ACHN (cell line): ENCODE measurements around the gene FCHSD2.
A peak's percentile ranks its signal among the peaks of the same experiment; 100 is the strongest.
"Not testable (repeated sequence)": the region's sequence is repeated elsewhere in the genome, so short reads cannot be mapped to it uniquely, and the experiment has no call there.

Source experiments
- DNase-seq: peaks from one replicate; pipeline ENCODE4 v3.0.0-alpha.2; 2015
- in situ Hi-C: cut with HindIII; loops from 2 replicates; pipeline ENCODE4 v1.10.0; 2017; ENCODE audit warnings: low sequenced_read_pairs, low pct_ligation_motif_present, low pct_unique_long_range_greater_than_20kb

FCHSD2 gene

DNA sequence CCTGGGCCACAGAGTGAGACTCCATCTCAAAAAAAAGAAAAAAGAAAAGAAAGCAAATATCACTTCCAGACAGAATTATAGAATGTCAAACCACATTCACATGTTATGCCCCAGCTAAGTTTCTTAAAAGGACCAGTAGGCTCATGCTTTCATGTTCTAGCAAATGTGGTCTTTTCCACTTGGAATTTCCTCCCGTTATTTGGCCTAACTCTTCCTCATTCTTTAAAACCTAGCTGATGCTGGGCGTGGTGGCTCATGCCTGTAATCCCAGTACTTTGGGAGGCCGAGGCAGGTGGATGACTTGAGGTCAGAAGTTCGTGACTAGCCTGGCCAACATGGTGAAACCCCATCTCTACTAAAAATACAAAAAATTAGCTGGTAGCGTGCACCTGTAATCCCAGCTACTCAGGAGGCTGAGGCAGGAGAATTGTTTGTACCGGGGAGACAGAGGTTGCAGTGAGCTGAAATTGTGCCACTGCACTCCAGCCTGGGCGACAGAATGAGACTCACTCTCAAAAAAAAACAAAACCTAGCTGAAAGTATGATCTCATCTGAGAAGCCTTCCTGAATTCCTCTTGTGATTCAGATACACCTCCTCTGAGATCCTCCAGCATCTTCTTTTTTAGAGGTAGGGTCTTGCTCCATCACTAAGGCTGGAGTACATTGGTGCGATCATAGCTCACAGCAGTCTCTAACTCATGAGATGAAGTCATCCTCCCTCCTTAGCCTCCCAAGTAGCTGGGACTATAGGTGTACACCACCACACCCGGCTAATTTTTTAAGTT is 50.4 kb downstream of the FCHSD2 start:
- in situ Hi-C loops: no loop called here
- no peak for DNase-seq

DNA sequence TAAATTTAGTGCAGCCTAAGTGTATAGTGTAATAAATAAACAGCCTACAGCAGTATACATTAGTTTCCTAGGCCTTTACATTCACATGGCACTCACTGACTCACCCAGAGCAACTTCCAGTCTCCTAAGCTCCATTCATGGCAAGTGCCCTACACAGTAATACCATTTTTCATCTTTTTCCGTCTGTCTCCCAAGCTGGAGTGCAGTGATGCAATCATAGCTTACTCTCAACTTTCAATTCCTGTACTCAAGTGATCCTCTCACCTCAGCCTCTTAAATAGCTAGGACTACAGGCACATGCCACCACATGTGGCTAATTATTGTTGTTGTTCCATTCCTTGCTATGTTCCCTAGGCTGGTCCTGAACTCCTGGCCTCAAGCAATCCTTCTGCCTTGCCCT is 54.4 kb downstream of the FCHSD2 start:
- in situ Hi-C loops: no loop called here

DNA sequence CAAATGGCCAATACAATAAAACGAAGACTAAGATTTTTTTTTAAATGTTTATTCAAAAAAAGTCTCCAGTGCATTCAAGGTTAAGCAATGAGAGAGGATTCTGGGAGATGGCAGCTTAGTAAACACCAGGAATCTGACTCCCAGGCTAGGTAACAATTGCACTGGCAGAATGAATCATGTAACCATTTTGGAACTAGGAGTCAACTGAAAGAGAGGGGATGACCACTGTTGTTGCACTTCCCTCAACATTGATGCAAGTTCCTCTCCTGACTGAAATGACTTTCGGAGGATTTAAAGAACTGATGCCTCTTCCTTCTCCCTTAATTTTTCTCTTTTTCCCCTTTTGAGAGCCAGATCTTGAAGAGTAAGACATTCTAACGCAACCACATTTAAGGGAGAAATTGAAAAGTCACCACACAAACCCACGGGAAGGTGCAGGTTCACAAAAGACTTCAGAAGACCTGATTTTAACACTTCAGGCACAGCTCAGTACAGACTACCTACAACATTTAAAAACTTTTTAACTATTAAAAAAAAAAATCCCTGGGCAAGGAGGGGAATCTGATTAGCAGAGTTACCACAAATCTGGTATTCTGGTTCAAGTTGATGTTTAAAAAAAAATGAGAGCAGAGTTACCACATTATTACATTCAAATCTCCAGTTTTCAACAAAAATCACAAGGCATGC is 56.8 kb downstream of the FCHSD2 start:
- in situ Hi-C loops: no loop called here
- no peak for DNase-seq

More for the DNA sequence above, 54.4 kb downstream of the FCHSD2 start:
- DNase-seq: no peak

DNA sequence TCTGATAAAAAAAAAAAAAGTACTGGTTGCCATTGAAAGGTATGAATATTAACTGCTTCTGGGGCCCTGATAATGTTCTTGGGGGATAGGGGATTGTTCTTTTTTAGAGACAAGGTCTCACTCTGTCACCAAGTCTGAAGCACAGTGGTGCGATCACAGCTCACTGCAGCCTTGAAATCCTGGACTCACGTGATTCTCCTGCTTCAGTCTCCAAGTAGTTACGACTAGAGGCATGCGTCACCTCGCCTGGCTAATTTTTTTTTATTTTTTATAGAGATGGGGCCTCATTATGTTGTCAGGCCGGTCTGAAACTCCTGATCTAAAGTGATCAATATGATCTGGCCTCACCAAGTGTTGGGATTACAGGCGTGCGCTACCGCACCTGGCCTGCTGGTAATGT is 63.5 kb downstream of the FCHSD2 start:
- in situ Hi-C loops: no loop called here
- no peak for DNase-seq

DNA sequence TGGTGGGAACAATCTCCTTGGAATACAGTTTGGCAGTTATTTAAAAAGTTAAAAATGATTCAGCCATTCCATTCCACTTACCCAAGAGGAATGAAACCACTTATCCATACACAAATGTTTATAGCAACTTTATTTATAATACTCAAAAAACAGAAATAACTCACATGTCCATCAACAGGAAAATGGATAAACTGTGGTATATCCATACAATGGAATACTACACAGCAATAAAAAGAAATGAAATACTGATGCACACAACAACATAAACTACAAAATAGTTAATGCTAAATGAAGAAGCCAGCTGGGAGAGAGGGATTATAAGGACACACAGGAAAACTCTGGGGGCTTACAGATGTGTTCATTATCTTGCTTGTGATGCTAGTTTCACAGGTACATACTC is 64.7 kb downstream of the FCHSD2 start:
- no peak for DNase-seq
- in situ Hi-C loops: no loop called here

DNA sequence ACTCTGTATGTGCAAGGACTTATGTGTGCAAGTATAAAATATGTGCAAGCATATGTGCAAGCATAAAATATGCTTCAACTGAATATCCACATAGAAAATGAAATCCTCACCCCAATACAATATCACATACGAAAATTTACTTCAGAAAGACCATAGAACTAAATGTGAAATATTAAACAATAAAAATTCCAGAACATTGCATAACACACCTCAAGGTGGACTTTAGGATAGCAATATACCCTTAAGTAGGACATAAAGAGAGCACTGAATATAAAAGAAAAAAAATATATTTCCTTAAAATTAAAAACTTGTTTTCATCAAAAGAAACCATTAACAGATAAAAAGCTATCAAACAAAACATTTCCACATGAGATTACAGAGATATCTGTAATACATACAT is 67.8 kb downstream of the FCHSD2 start:
- in situ Hi-C loops: no loop called here

DNA sequence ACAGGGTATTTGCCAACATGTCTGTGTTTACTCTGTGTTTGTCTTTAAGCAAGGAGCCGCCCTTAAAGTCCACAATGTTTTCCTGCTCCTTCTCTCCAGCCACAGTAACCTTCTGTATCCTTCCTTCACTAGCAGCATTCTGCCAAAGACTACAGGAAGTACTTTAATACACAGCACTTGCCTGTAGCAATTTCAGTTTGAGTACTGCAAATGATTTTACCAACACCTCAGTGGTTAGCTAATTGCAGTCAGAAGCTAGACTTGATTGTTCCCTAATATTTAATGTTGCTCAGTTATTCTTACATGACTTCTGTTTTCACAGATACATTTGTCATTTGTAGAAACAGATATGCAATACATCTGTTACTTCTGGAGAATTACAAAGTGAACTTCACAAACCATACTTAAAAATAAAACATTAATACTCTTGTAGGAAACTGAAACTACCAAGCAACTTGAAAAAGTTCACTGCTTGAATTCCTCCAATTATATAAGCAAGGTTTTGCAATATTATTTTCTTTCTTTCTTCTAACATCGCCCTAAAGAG is 69.1 kb downstream of the FCHSD2 start:
- in situ Hi-C loops: no loop called here
- peak; percentile 5 for DNase-seq

More for the DNA sequence above, 67.8 kb downstream of the FCHSD2 start:
- no peak for DNase-seq

DNA sequence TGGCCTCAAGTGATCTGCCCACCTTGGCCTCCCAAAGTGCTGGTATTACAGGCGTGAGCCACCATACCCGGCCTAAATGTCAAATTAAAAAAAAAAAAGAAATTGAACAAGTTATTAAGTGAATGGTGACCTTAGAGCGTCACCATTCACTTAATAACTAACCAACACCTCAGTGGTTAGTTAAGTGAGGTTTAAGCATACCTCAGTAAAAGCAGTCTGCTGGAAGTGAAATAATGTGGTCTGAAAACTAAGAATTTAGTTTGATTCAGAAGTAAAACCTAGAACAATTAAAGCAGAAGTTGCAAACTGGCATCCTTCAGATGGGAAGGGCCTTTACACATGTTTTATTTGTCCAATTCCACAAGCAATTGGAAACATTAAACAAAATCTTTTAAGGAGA is 71.5 kb downstream of the FCHSD2 start:
- in situ Hi-C loops: no loop called here
- no peak for DNase-seq

DNA sequence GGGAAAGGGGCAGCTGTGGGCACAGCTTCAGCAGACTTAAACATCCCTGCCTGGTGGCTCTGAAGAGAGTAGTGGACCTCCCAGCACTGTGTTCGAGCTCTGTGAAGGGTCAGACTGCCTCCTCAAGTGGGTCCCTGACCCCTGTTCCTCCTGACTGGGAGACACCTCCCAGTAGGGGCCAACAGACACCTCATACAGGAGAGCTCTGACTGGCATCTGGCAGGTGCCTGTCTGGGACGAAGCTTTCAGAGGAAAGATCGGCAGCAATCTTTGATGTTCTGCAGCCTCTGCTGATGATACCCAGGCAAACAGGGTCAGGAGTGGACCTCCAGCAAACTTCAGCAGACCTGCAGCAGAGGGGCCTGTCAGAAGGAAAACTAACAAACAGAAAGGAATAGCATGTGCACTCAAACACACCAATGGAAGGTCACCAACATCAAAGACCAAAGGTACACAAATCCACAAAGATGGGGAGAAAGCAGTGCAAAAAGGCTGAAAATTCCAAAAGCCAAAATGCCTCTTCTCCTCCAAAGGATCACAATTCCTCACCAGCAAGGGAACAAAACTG is 80.2 kb downstream of the FCHSD2 start:
- in situ Hi-C loops, DNase-seq: not testable (repeated sequence)

DNA sequence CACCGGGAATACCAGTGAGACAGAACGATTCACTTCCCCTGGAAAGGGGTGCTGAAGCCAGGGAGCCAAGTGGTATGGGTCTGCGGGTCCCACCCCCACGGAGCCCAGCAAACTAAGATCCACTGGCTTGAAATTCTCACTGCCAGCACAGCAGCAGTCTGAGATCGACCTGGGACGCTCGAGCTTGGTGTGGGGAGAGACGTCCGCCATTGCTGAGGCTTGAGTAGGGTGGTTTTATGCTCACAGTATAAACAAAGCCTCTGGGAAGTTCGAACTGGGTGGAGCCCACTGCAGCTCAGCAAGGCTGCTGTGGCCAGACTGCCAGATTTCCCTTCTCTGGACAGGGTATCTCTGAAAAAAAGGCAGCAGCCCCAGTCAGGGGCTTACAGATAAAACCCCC is 80.7 kb downstream of the FCHSD2 start:
- DNase-seq, in situ Hi-C loops: not testable (repeated sequence)

DNA sequence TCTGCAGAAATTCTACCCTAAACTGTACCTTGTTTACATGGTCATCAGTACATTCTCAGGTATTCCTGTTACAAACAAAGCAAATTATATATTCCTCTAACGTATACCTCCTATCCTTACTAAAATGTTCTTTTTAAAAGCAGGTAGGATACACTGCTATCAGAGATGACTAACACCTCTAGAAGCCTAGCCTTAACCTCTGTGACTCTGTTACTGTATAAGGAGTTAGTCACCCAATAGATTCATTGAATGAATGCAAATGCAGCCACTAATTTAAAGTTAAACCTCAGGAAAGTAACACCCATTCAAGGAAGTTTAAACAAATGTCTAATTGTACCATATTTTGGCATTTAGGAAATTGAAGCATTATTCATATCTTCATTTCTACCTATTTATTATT is 82.2 kb downstream of the FCHSD2 start:
- in situ Hi-C loops: no loop called here

DNA sequence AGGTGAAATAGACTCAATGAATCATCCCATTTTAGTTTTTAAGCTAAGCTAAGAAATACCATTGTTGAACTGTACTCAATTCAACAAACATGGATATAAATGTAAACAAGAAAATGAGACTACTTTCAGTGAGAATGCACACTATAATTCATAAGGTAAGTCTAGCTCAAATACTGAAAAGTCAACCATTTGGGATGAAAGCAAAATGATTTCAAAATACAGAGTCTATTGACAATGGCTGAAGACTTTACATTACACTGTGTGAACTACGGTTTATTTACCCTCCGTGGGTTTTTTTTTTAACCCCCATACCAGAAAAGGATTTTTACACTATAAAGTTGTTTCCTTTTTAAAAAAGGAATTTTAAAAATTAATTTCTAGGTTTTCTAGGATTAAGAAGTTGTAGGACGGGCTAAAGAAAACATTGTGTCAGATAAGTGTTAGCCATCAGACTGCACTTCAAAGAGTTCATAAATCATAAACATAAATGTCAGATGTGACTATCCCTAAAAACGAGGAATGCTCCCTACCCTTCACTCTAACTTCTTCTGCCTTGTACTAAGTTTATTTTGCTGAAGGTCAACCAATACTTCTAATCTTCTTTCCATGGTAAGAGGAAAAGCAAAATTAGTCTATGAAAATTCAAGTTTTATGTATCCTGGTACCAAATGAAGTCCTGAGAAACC is 83.0 kb downstream of the FCHSD2 start:
- DNase-seq: no peak
- in situ Hi-C loops: no loop called here

More for the DNA sequence above, 82.2 kb downstream of the FCHSD2 start:
- DNase-seq: no peak

DNA sequence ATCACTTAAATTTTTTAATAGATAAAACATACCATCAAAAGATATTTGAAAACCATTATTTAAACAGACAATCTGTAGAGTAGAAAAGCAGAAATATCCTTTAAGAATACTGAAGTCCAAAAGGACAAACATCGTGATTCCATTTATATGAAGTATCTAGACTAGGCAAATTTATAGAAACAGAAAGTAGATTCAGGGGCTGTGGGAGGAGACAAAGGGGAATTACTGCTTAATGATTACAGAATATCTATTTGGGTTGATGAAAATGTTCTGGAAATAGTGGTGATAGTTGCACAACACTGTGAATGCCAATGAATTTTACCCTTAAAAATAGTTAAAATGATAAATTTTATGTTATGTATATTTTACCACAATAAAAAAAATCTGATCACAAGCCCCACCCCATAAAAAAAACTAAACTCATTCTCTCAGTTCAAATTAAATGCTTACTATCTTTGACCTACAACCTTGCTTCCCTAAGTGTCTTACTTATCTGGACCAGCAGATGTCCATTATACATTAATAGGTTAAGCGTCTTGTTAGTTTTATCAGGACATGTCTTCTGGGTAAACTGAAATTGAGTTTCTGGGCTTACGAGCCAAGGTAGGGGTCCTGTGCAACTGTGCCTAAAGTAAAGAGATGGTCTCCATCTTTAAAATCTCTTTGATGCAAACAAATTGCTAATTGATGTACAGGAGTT is 86.3 kb downstream of the FCHSD2 start:
- no peak for DNase-seq
- in situ Hi-C loops: no loop called here

DNA sequence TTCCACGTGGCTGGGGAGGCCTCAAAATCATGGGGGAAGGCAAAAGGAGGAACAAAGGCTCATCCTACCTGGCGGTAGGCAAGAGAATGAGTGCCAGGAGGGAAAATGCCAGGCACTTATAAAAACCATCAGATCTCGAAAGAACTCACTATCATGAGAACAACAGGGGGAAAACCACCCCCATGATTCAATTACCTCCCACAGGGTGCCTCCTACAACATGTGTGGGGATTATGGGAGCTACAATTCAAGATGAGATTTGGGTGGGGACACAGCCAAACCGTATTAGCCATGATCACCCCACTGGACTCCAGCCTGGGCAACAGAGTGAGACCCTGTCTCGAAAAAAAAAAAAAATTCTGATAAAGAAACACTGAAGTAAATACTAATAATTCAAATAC is 87.1 kb downstream of the FCHSD2 start:
- no peak for DNase-seq
- in situ Hi-C loops: no loop called here

DNA sequence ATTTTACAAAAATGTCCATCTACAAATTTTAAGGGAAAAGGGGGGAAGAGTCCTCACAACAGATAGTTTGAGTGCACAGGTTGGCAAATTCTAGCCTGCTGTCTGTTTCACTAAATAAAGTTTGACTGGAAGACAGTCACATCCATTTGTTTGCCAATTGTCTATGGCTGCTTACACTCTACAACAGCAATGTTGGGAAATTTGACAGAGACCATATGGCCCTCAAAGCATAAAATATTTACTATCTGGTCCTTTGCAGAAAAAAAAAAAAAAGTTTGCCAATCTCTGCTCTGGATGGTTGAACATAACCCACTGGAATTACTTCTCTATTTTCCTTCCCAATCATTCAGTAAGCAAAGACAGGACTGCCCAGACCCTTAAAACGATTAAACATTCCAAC is 88.2 kb downstream of the FCHSD2 start:
- in situ Hi-C loops: no loop called here
- no peak for DNase-seq

DNA sequence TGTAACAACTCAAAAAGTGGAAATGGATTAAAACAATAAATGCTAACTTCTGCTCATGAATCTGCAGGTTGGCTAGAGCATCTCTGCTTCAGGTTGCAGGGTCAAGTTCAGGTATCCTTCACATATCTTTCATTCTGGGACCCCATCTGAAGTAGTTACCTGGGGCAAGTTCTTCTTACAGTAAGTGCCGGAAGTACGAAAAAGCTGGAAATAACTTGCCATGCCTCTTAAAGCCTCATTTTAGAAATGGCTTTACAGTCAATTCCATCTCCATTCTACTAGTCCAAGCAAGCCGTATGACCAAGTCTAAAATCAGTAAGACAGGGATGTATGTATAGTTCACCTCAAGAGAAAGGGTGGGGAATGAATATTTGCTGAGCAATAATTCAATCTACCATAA is 93.7 kb downstream of the FCHSD2 start:
- no peak for DNase-seq
- in situ Hi-C loops: no loop called here

DNA sequence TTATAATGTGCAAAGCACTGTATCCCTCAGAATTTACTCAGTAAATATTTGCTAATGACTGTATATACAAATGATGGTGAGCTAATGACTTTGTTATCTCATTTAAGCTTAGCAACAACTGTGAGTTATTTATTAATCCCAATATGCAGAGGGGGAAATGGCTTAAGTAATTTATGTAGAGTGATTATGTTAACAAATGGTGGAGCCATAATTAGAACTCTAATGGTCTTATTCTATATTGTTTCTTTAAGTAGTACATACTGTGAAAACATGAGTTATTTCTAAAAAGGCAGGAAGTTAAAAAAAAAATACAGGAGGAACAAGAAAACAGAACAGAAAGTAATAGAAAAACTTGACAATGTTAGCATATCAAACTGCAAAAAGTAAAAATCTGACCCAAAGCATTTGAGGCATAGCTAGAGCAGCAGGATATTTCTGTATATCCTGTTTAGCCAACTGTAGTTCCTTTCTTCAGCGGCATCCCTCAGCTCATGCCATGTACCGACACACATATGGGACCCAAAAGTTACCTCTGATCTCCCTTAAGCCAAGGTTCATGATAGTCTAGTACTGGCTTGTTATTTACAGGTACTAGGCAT is 94.2 kb downstream of the FCHSD2 start:
- in situ Hi-C loops: no loop called here
- DNase-seq: no peak

DNA sequence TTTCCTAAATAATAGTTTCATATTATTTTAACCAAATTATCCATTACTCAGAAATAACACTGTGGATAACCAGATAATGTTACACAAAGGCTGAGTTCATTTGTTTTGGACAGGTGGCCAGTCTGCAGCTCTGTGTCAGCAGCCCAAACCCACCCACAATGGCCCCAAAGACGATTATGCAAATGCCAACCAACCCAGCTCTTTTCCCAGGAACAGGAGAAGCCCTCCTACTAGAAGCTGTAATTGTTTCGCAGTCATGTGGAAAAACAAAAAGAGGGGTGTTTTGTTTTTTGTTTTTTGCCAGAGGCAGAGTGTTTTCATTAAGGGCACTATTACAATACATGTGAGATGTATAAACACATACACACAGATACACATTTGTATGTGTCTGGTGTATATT is 102.1 kb downstream of the FCHSD2 start:
- no peak for DNase-seq
- in situ Hi-C loops: no loop called here
